Keratinocyte (primary cell): ENCODE measurements around the gene ANKMY2.

ENCODE experiments used
- CTCF ChIP-seq, 3 experiments: IDR thresholded peaks in 1 of 3; conservative IDR thresholded peaks in 1 of 3; optimal IDR thresholded peaks in 1 of 3; 2 replicates in 2 of 3; 3 replicates in 1 of 3; pipeline versions ENCODE3 to v1.5.1; 2011; ENCODE audit warnings: low read length in 3 of 3, mild to moderate bottlenecking in 3 of 3, moderate library complexity in 2 of 3, control low read depth in 1 of 3, inconsistent platforms in 1 of 3; ENCODE audit not compliant: insufficient read depth in 2 of 3; ENCODE audit errors: extremely low read depth in 1 of 3
- EZH2 ChIP-seq: IDR thresholded peaks from one replicate; pipeline ENCODE4 v1.6.1; 2012; ENCODE audit warnings: inconsistent platforms, mild to moderate bottlenecking, low read length, moderate library complexity

- TF ChIP-seq CTCF (optimal IDR thresholded peaks at IDR 0.05 in 1 of 3, IDR thresholded peaks at IDR 0.05 in 1 of 3, conservative IDR thresholded peaks at IDR 0.05 in 1 of 3; ENCODE audit: extremely low read depth in 1 of 3, insufficient read depth in 2 of 3, low read length in 3 of 3) (no peak), EZH2 (no peak)
Observed at GRCh38 chr7:16627236-16627635, 18.3 kb downstream of the ANKMY2 start.
